GM12892 (cell line): ENCODE data around the gene MPP4.

Source experiments
- POLR2A ChIP-seq: IDR thresholded peaks from 2 replicates; pipeline ENCODE4 v1.6.1; 2011; ENCODE audit warnings: low read depth, low read length, control low read depth
- POLR2AphosphoS5 ChIP-seq: IDR thresholded peaks from 2 replicates; pipeline ENCODE4 v1.6.1; 2011; ENCODE audit warnings: low read depth, low read length, control low read depth
- TAF1 ChIP-seq: IDR thresholded peaks from 2 replicates; pipeline ENCODE4 v1.6.1; 2011; ENCODE audit warnings: low read depth, mild to moderate bottlenecking, control low read depth, low read length, borderline replicate concordance

- TF ChIP-seq POLR2AphosphoS5 (no peak), POLR2A (no peak), TAF1 (no peak)
Measured at GRCh38 chr2:201730651-201731285, 32.3 kb upstream of the MPP4 start.
